Measurements from ENCODE around the gene COG7.

- TF ChIP-seq CTCF (conservative IDR thresholded peaks at IDR 0.05; ENCODE audit: low read length), result no peak
- TF ChIP-seq EZH2phosphoT487 (IDR thresholded peaks at IDR 0.05; ENCODE audit: borderline replicate concordance), result no peak
Measured at GRCh38 chr16:23436951-23437350, 16.0 kb downstream of the COG7 start.

Measured in Loucy (cell line).